ENCODE data around the gene PDE4A. TPM values are rescaled to one million over a fixed set of nuclear protein-coding genes. Genes with fewer than 3 reads are reported as not detected.

PDE4A gene
- total and polyA plus RNA-seq, 2 donors (not counting 3 experiments of a cell fraction or from before 2014, with no cell fraction given), result 3.8 to 10.0 TPM

- TF ChIP-seq JUN (IDR thresholded peaks at IDR 0.05; ENCODE audit: borderline replicate concordance, insufficient read depth, insufficient read length, low read depth), result no peak
- TF ChIP-seq CTCF (IDR thresholded peaks at IDR 0.05; ENCODE audit: extremely low read depth in 1 of 2, insufficient read depth in 1 of 2, low read depth in 1 of 2, low read length in 2 of 2), result peak in 1 of 2 donors; percentile 40
- dilution Hi-C loops (cut with MboI; ENCODE audit: extremely low pct_ligation_motif_present, low sequenced_read_pairs) (no loop called here), intact Hi-C loops (cut with micrococcal nuclease) (loop anchor here (10.0 kb wide), 1 partner anchor 223 kb away; no protein-coding TSS in a partner anchor)
- Histone ChIP-seq H2AFZ (ENCODE audit: low read depth, low read length) (no peak overlapping the region), H3K4me1 (ENCODE audit: control insufficient read depth, extremely low read depth, insufficient read depth, low read length) (no peaks in the 10 kb centered on the region), H4K20me1 (replicated peaks; ENCODE audit: control insufficient read depth, extremely low read depth, insufficient read depth, low read length) (no peaks in the 10 kb centered on the region), H3K79me2 (ENCODE audit: control insufficient read depth, insufficient read depth, low read length) (no peaks in the 10 kb centered on the region), H3K27ac (ENCODE audit: insufficient read depth, low read depth, low read length) (no peak overlapping the region), H3K9me3 (replicated peaks; ENCODE audit: control insufficient read depth, insufficient read depth, low read length) (no peaks in the 10 kb centered on the region), H3K4me2 (ENCODE audit: insufficient read depth, low read length) (no peak overlapping the region), H3K4me3 (replicated peaks in 1 of 3; ENCODE audit: insufficient read depth in 1 of 3, low read depth in 1 of 3, low read length in 3 of 3) (no peak overlapping the region), H3K27me3 (ENCODE audit: control insufficient read depth in 2 of 2, insufficient read depth in 2 of 2, low read length in 2 of 2) (no peaks in the 10 kb centered on the region), H3K36me3 (ENCODE audit: control insufficient read depth in 2 of 2, extremely low read depth in 1 of 2, insufficient read depth in 2 of 2, low read length in 2 of 2) (peaks cover 3 to 5% of the 10 kb centered on the region in 2 experiments), H3K9me1 (replicated peaks; ENCODE audit: control insufficient read depth, extremely low read depth, insufficient read depth, low read length) (no peaks in the 10 kb centered on the region), H3K9ac (replicated peaks; ENCODE audit: extremely low read depth, insufficient read depth, low read length) (no peak overlapping the region)
- ChIA-PET POLR2A (interaction anchor here (0.6 to 0.7 kb wide), 2 partner anchors 11 to 228 kb away, joined by 4 to 8 read pairs; no protein-coding TSS in a partner anchor), CTCF (interaction anchor here (1.5 to 3.9 kb wide), 2 partner anchors 11 to 228 kb away, joined by 5 to 19 read pairs; no protein-coding TSS in a partner anchor)
- no TSS peak for BruUV-seq (replicated peaks)
- peak; percentile 81 for FAIRE-seq
- peak; percentile 26 for DNase-seq (ENCODE audit: low read depth, low spot score)
These were observed 51.6 kb downstream of the PDE4A start for GRCh38 chr19:10471909-10472308.

GRCh38 chr19:10473192-10473591 lies 52.9 kb downstream of the PDE4A start:
- no peaks in the 10 kb centered on the region for H3K9me3 ChIP-seq (replicated peaks; ENCODE audit: control insufficient read depth, insufficient read depth, low read length)
- no peaks in the 10 kb centered on the region for H4K20me1 ChIP-seq (replicated peaks; ENCODE audit: control insufficient read depth, extremely low read depth, insufficient read depth, low read length)
- H3K79me2 ChIP-seq (ENCODE audit: control insufficient read depth, insufficient read depth, low read length), result no peaks in the 10 kb centered on the region
- H3K4me2 ChIP-seq (ENCODE audit: insufficient read depth, low read length), result no peak overlapping the region
- H3K27me3 ChIP-seq (ENCODE audit: control insufficient read depth in 2 of 2, insufficient read depth in 2 of 2, low read length in 2 of 2), result no peaks in the 10 kb centered on the region
- DNase-seq (ENCODE audit: low read depth, low spot score), result no peak
- no peaks in the 10 kb centered on the region for H3K9me1 ChIP-seq (replicated peaks; ENCODE audit: control insufficient read depth, extremely low read depth, insufficient read depth, low read length)
- dilution Hi-C loops (cut with MboI; ENCODE audit: extremely low pct_ligation_motif_present, low sequenced_read_pairs) (no loop called here), intact Hi-C loops (cut with micrococcal nuclease) (loop anchor here (10.0 kb wide), 1 partner anchor 222 kb away; no protein-coding TSS in a partner anchor)
- H3K4me3 ChIP-seq (replicated peaks in 1 of 3; ENCODE audit: insufficient read depth in 1 of 3, low read depth in 1 of 3, low read length in 3 of 3), result no peak overlapping the region
- ChIA-PET CTCF (interaction anchor here (1.5 to 3.9 kb wide), 2 partner anchors 10 to 226 kb away, joined by 5 to 19 read pairs; no protein-coding TSS in a partner anchor), POLR2A (no interaction called here)
- BruUV-seq (replicated peaks), result no TSS peak
- H3K36me3 ChIP-seq (ENCODE audit: control insufficient read depth in 2 of 2, extremely low read depth in 1 of 2, insufficient read depth in 2 of 2, low read length in 2 of 2), result no peaks in the 10 kb centered on the region
- H3K27ac ChIP-seq (ENCODE audit: insufficient read depth, low read depth, low read length), result no peak overlapping the region
- no peaks in the 10 kb centered on the region for H3K4me1 ChIP-seq (ENCODE audit: control insufficient read depth, extremely low read depth, insufficient read depth, low read length)
- no peak for TF ChIP-seq FOS (IDR thresholded peaks at IDR 0.05; ENCODE audit: borderline replicate concordance, insufficient read depth, low read length)
- TF ChIP-seq JUN (IDR thresholded peaks at IDR 0.05; ENCODE audit: borderline replicate concordance, insufficient read depth, insufficient read length, low read depth), result no peak
- no peak for TF ChIP-seq POLR2AphosphoS5 (IDR thresholded peaks at IDR 0.05; ENCODE audit: insufficient read depth, low read depth, low read length)
- TF ChIP-seq POLR2A (IDR thresholded peaks at IDR 0.05; ENCODE audit: low read depth, low read length), result no peak
- TF ChIP-seq MYC (IDR thresholded peaks at IDR 0.05; ENCODE audit: low read depth, low read length), result no peak
- TF ChIP-seq CTCF (IDR thresholded peaks at IDR 0.05; ENCODE audit: extremely low read depth in 1 of 2, insufficient read depth in 1 of 2, low read depth in 1 of 2, low read length in 2 of 2), result no peak
- TF ChIP-seq MAX (IDR thresholded peaks at IDR 0.05; ENCODE audit: insufficient read depth, insufficient read length), result no peak
- no peak for TF ChIP-seq GATA2 (IDR thresholded peaks at IDR 0.05; ENCODE audit: insufficient read depth, insufficient read length, low read depth, low read length)
- no peak for TF ChIP-seq EZH2 (IDR thresholded peaks at IDR 0.05; ENCODE audit: borderline replicate concordance, low read depth, low read length, severe bottlenecking)
- no peak overlapping the region for H2AFZ ChIP-seq (ENCODE audit: low read depth, low read length)
- FAIRE-seq, result no peak
- no peak overlapping the region for H3K9ac ChIP-seq (replicated peaks; ENCODE audit: extremely low read depth, insufficient read depth, low read length)

Data from endothelial cell of umbilical vein (primary cell).